Stimulated activated CD4-positive, alpha-beta T cell treated with anti-CD3 and anti-CD28 coated beads, Interleukin-15, amount 100 ng/mL, for 48 hours (primary cell): ENCODE measurements around the gene BAZ2B.

Experiments used
- DNase-seq, 2 donors: peaks; one replicate each; pipeline ENCODE4 v3.0.0-alpha.2; 2020; ENCODE audit warnings: low read depth in 2 of 2

BAZ2B gene

GRCh38 chr2:159615367-159616285 lies 722 bp downstream of the BAZ2B start:
- peak in 1 of 2 donors; percentile 19 for DNase-seq

- no peak for DNase-seq
Observed at GRCh38 chr2:159614534-159615366, 1.6 kb downstream of the BAZ2B start.

GRCh38 chr2:159613651-159614285 lies 2.6 kb downstream of the BAZ2B start:
- no peak for DNase-seq

GRCh38 chr2:159613091-159613490 lies 3.3 kb downstream of the BAZ2B start:
- no peak for DNase-seq

DNA sequence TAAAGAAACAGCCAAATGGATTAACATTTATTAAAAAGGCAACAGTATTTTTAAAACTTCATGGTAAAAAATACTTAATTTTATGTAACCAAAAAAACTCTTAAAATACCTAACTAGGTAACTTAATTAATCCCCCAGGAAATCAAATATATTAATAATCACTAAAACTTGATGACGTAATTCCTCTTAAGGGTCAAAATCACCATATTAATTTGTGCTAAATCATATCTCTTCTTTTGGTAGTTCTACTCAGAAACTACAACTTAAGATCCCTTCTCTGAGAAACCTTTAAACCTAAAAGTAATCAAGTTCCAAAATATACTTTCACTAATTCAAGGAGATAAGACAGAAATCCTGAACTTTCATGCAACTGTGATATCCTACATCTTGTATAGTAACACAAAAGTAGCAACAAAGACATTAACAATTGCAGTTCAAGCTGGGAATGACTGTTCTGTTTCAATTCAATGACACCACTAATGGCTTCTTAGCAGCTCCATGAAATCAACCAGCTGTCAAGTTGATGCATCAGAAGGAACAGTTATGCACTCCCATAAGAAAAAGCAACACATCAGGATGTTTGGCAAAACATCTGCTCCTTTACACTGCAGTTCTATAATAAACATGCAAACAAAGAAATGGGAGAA lies 4.0 kb downstream of the BAZ2B start:
- no peak for DNase-seq

- no peak for DNase-seq
Observed at GRCh38 chr2:159609811-159610549, 6.4 kb downstream of the BAZ2B start.

GRCh38 chr2:159608723-159609308 lies 7.5 kb downstream of the BAZ2B start:
- no peak for DNase-seq

- DNase-seq, result no peak
Observed at GRCh38 chr2:159608108-159608507, 8.2 kb downstream of the BAZ2B start.

DNA sequence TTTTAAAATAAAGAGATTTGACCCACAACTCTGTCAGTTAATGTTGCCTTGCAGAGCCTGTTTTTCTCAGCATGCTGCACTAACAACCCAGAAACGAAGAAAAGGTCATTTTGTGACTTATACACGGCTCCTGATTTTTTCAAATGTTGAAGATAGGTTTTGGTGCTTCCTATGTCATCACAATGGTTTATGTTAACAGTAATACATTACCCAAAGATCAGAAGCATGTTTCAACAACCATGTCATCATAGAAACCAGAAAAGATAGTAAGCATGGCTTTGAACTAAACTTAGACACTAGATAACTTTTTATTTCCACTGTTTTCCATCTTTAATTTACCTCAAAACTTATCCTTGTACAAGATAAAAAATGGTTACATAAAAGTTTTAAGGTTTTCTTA lies 10.1 kb downstream of the BAZ2B start:
- DNase-seq, result no peak

GRCh38 chr2:159605441-159606178 lies 10.7 kb downstream of the BAZ2B start:
- no peak for DNase-seq

- no peak for DNase-seq
Observed at GRCh38 chr2:159604159-159604558, 12.2 kb downstream of the BAZ2B start.

DNA sequence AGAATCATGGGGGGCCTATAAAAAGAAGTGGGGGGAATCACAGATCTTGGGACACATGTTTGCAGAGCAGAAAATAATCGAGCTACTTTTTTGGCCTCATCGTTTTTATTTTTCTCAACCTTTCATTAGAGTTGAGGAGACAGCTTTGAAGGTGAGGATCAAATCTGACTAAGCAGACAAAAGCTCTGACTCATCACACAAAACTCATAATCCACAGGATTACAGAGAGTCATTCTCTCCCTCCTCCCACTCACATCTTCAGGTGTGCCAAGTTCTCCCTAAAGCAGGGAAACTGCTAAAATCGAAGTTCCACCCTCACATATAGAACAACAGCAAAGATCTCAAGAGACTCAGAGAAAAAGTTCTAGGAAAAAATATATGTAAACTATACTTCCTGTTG lies 15.6 kb downstream of the BAZ2B start:
- no peak for DNase-seq

GRCh38 chr2:159595410-159596046 lies 20.8 kb downstream of the BAZ2B start:
- DNase-seq, result no peak

- no peak for DNase-seq
Observed at GRCh38 chr2:159592441-159592840, 23.9 kb downstream of the BAZ2B start.

DNA sequence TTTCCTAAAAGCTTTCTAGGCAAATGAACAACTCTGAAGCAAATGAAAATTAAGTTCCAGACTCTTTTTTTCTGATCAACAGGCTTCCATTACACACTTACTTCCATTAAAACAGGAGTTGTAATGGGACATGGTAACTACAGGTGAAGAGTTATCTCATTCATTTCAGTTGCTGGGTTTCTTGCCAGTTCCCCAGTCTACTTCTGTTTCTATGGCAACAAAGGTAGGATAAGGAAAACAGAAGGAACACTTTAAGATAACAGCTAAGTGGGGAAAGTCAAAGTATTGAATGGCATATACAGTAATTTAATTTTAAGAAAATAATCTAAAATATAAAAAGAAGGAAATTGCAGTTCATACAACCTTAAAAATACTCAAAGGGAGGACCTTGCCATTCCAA lies 25.1 kb downstream of the BAZ2B start:
- DNase-seq, result no peak

- no peak for DNase-seq
Observed at GRCh38 chr2:159589286-159589685, 27.1 kb downstream of the BAZ2B start.

GRCh38 chr2:159586034-159586433 lies 30.3 kb downstream of the BAZ2B start:
- no peak for DNase-seq

- no peak for DNase-seq
Observed at GRCh38 chr2:159585622-159586021, 30.7 kb downstream of the BAZ2B start.

DNA sequence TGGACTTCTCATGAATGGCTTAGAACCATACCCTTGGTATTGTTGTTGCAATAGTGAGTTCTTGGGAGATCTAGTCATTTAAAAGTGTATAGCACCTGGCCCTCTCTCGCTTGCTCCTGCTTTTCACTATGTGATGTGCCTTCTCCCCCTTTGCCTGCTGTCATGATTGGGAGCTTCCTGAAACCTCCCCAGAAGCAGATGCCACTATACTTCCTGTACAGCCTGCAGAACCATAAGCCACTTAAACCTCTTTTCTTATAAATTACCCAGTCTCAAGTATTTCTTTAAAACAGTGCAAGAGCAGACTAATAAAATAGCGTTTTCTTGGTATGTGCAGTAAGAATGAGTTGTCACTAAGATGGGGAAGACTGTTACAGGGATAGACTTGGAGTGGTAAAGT lies 31.6 kb downstream of the BAZ2B start:
- DNase-seq, result no peak
